Hepatocyte (in vitro differentiated cells): ENCODE measurements around the gene SLC28A3.

Experiments used
- EZH2 ChIP-seq: fragments of 200-600 bp; sonication (generic); IDR thresholded peaks from 2 replicates; pipeline ENCODE4 v1.6.1; 2016; ENCODE audit warnings: antibody characterized with exemption, mild to moderate bottlenecking, borderline replicate concordance
- EZH2phosphoT487 ChIP-seq: fragments of 200-600 bp; sonication (generic); IDR thresholded peaks from one replicate; pipeline ENCODE4 v1.6.1; 2018; ENCODE audit warnings: antibody characterized with exemption, mild to moderate bottlenecking, low read depth, moderate library complexity; ENCODE audit not compliant: unreplicated experiment, severe bottlenecking
- TF ChIP-seq, protein P1 (sequence below): fragments of 200-600 bp; sonication (generic); IDR thresholded peaks from 2 replicates; pipeline ENCODE4 v1.5.1; 2016; ENCODE audit warnings: antibody characterized with exemption, mild to moderate bottlenecking; ENCODE audit not compliant: poor library complexity

DNA sequence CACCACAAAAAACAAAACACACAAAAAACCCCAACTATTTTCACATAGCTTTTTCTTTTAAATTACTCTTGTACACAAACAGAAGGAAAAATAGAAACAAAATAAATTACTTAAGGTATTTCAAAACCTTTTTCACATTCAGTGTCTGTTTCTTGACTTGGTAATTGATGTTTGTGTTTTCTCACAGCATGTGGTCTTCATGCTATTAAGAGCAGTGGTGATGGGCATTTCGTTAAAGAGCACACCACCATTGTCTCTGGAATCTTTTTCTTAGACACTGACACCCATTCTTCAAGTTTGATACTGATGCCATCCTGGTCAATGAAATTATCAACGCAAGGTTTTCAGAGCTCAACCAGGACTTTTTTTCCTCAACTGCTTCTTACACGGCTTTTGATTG is 63.8 kb downstream of the SLC28A3 start:
- TF ChIP-seq EZH2 (no peak), EZH2phosphoT487 (no peak)
- TF ChIP-seq, protein P1, sequence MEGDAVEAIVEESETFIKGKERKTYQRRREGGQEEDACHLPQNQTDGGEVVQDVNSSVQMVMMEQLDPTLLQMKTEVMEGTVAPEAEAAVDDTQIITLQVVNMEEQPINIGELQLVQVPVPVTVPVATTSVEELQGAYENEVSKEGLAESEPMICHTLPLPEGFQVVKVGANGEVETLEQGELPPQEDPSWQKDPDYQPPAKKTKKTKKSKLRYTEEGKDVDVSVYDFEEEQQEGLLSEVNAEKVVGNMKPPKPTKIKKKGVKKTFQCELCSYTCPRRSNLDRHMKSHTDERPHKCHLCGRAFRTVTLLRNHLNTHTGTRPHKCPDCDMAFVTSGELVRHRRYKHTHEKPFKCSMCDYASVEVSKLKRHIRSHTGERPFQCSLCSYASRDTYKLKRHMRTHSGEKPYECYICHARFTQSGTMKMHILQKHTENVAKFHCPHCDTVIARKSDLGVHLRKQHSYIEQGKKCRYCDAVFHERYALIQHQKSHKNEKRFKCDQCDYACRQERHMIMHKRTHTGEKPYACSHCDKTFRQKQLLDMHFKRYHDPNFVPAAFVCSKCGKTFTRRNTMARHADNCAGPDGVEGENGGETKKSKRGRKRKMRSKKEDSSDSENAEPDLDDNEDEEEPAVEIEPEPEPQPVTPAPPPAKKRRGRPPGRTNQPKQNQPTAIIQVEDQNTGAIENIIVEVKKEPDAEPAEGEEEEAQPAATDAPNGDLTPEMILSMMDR, result no peak
